Measurements from ENCODE around the gene MAD1L1. TPM values are rescaled to one million over a fixed set of nuclear protein-coding genes. Genes with fewer than 3 reads are reported as not detected.
A peak's percentile ranks its signal among the peaks of the same experiment; 100 is the strongest.

Gene MAD1L1
- total and polyA plus RNA-seq, 2 of the 8 experiments (the other 6 are each of a cell fraction or from before 2014, with no cell fraction given) = 40.4 to 44.6 TPM

- DNase-seq (ENCODE audit: low read depth in 1 of 2, low spot score in 2 of 2) (no peak), FAIRE-seq (no peak)
- no peak overlapping the region for H2BK15ac ChIP-seq (ENCODE audit: low read length)
- no peaks in the 10 kb centered on the region for H3K9me3 ChIP-seq (ENCODE audit: insufficient read depth in 2 of 2, low read depth in 1 of 2, low read length in 1 of 2)
- no peaks in the 10 kb centered on the region for H3K27me3 ChIP-seq (replicated peaks in 1 of 4; ENCODE audit: control insufficient read depth in 3 of 4, extremely low read depth in 1 of 4, insufficient read depth in 3 of 4, low read length in 3 of 4)
- no peak overlapping the region for H3K4me2 ChIP-seq (ENCODE audit: insufficient read depth in 1 of 2, low read depth in 2 of 2, low read length in 2 of 2)
- H2BK5ac ChIP-seq (ENCODE audit: low read depth, low read length) = 0 out of 2 replicates have a peak overlapping the region, but pooled peaks have one; percentile 89
- H3K4me3 ChIP-seq (ENCODE audit: extremely low read depth in 1 of 4, insufficient read depth in 2 of 4, low read depth in 3 of 4, low read length in 4 of 4) = no peak overlapping the region
- ChIA-PET POLR2A (ENCODE audit: partially characterized antibody) (no interaction called here), CTCF (ENCODE audit: partially characterized antibody) (interaction anchor here (0.9 to 6.1 kb wide), 6 partner anchors 11 to 33 kb away, joined by 3 to 49 read pairs (median 4); no protein-coding TSS in a partner anchor)
- H2AK5ac ChIP-seq (ENCODE audit: low read depth, low read length) = no peak overlapping the region
- H2BK20ac ChIP-seq (ENCODE audit: low read length) = no peak overlapping the region
- no peak overlapping the region for H3K9ac ChIP-seq (replicated peaks in 1 of 4; ENCODE audit: extremely low read depth in 1 of 4, low read depth in 3 of 4, low read length in 3 of 4)
- peak overlapping the region; percentile 14; the same call in 1 of the 2 replicates for H4K8ac ChIP-seq (ENCODE audit: extremely low read depth, insufficient read depth, low read length)
- H3K18ac ChIP-seq (ENCODE audit: extremely low read depth, low read length) = no peak overlapping the region
- H2AFZ ChIP-seq (ENCODE audit: low read length) = no peak overlapping the region
- H3K23me2 ChIP-seq (ENCODE audit: low read depth, low read length) = no peaks in the 10 kb centered on the region
- no peak overlapping the region for H3K4ac ChIP-seq (replicated peaks; ENCODE audit: insufficient read length, low read depth, low read length)
- H2BK12ac ChIP-seq (ENCODE audit: low read depth, low read length) = no peak overlapping the region
- no peak overlapping the region for H3K14ac ChIP-seq (ENCODE audit: insufficient read length)
- no peaks in the 10 kb centered on the region for H3K36me3 ChIP-seq (ENCODE audit: control insufficient read depth in 2 of 4, insufficient read depth in 4 of 4, low read length in 3 of 4)
- WGBS, 2 experiments (ENCODE audit: extremely low coverage in 1 of 2, insufficient coverage in 1 of 2, insufficient read length in 1 of 2, insufficient replicate concordance in 2 of 2, low coverage in 1 of 2, low lambda C conversion rate in 2 of 2, missing lambda C conversion rate in 1 of 2) = 94% methylated on average over 13 of the region's 15 CpGs; no CpG with 5 or more reads in 1 of the 2 experiments
- no peak overlapping the region for H4K5ac ChIP-seq (ENCODE audit: insufficient read length, low read depth, low read length)
- 0 out of 7 replicates have a peak, but pooled peaks cover 0 to 2% (median 0%) of the 10 kb centered on the region in 4 experiments for H3K4me1 ChIP-seq (replicated peaks in 1 of 4; ENCODE audit: control insufficient read depth in 3 of 4, insufficient read depth in 4 of 4, low read length in 3 of 4)
- no peak overlapping the region for H2BK120ac ChIP-seq (replicated peaks; ENCODE audit: low read depth, low read length)
- H3K23ac ChIP-seq (ENCODE audit: insufficient read length) = no peak overlapping the region
- no peaks in the 10 kb centered on the region for H3K79me1 ChIP-seq (ENCODE audit: low read depth, low read length)
- peaks cover 0 to 3% of the 10 kb centered on the region in 2 experiments for H4K20me1 ChIP-seq (replicated peaks in 1 of 2; ENCODE audit: control insufficient read depth in 1 of 2, insufficient read depth in 2 of 2, low read length in 2 of 2)
- H3K27ac ChIP-seq (ENCODE audit: low read depth, low read length) = no peak overlapping the region; the same call in 1 of the 2 replicates
- H3K79me2 ChIP-seq (ENCODE audit: control insufficient read depth in 1 of 2, insufficient read depth in 2 of 2, low read length in 2 of 2) = no peaks in the 10 kb centered on the region
- H3K56ac ChIP-seq (replicated peaks; ENCODE audit: insufficient read length, low read depth, low read length) = no peak overlapping the region
- H4K91ac ChIP-seq (replicated peaks; ENCODE audit: insufficient read length, low read length) = no peak overlapping the region
- no peak for TF ChIP-seq JUN (IDR thresholded peaks at IDR 0.05; ENCODE audit: low read depth, low read length)
- TF ChIP-seq BACH1 (IDR thresholded peaks at IDR 0.05; ENCODE audit: low read length) = no peak
- no peak for TF ChIP-seq MAX (IDR thresholded peaks at IDR 0.05)
- TF ChIP-seq EGR1 (IDR thresholded peaks at IDR 0.05; ENCODE audit: borderline replicate concordance, low read depth, low read length) = no peak
- no peak for TF ChIP-seq GABPA (IDR thresholded peaks at IDR 0.05; ENCODE audit: borderline replicate concordance, insufficient read depth, low read length)
- no peak for TF ChIP-seq SIX5 (IDR thresholded peaks at IDR 0.05; ENCODE audit: low read depth, low read length)
- TF ChIP-seq HDAC2 (IDR thresholded peaks at IDR 0.05; ENCODE audit: borderline replicate concordance in 1 of 2, low read depth in 2 of 2, low read length in 2 of 2) = no peak
- TF ChIP-seq, protein P1, sequence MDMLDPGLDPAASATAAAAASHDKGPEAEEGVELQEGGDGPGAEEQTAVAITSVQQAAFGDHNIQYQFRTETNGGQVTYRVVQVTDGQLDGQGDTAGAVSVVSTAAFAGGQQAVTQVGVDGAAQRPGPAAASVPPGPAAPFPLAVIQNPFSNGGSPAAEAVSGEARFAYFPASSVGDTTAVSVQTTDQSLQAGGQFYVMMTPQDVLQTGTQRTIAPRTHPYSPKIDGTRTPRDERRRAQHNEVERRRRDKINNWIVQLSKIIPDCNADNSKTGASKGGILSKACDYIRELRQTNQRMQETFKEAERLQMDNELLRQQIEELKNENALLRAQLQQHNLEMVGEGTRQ (IDR thresholded peaks at IDR 0.05; ENCODE audit: low read length) = no peak
- no peak for TF ChIP-seq SIN3A (conservative IDR thresholded peaks at IDR 0.05 in 1 of 2, IDR thresholded peaks at IDR 0.05 in 1 of 2; ENCODE audit: low read depth in 1 of 2, low read length in 2 of 2)
- TF ChIP-seq EP300 (IDR thresholded peaks at IDR 0.05; ENCODE audit: borderline replicate concordance in 1 of 2, low read depth in 2 of 2, low read length in 2 of 2) = no peak
Measured at GRCh38 chr7:1894906-1895663, 337.7 kb downstream of the MAD1L1 start.
